ENCODE results near the gene PTPN13. TPM values are rescaled to one million over a fixed set of nuclear protein-coding genes. Genes with fewer than 3 reads are reported as not detected.

The PTPN13 gene
- total RNA-seq, 2 donors from 2014 or later = 6.2 to 12.1 TPM

GRCh38 chr4:86619656-86620055 lies 25.5 kb downstream of the PTPN13 start:
- no peaks in the 10 kb centered on the region for H3K4me1 ChIP-seq
- no peaks in the 10 kb centered on the region for H3K27me3 ChIP-seq
- DNase-seq (ENCODE audit: low spot score) = no peak
- H3K4me3 ChIP-seq = no peak overlapping the region
- TF ChIP-seq CTCF (IDR thresholded peaks at IDR 0.05) = no peak
- no peaks in the 10 kb centered on the region for H3K36me3 ChIP-seq
- H3K27ac ChIP-seq = no peak overlapping the region
- H3K9me3 ChIP-seq = no peaks in the 10 kb centered on the region

GRCh38 chr4:86621435-86621834 lies 27.3 kb downstream of the PTPN13 start:
- DNase-seq (ENCODE audit: low spot score) = no peak
- H3K27ac ChIP-seq = no peak overlapping the region
- no peak for TF ChIP-seq CTCF (IDR thresholded peaks at IDR 0.05)
- H3K4me3 ChIP-seq = no peak overlapping the region
- H3K9me3 ChIP-seq = no peaks in the 10 kb centered on the region
- H3K4me1 ChIP-seq = no peaks in the 10 kb centered on the region
- H3K36me3 ChIP-seq = no peaks in the 10 kb centered on the region
- no peaks in the 10 kb centered on the region for H3K27me3 ChIP-seq

GRCh38 chr4:86626066-86626465 lies 32.0 kb downstream of the PTPN13 start:
- H3K27ac ChIP-seq = no peak overlapping the region
- H3K4me3 ChIP-seq = no peak overlapping the region
- DNase-seq (ENCODE audit: low spot score) = no peak
- H3K9me3 ChIP-seq = no peaks in the 10 kb centered on the region
- H3K4me1 ChIP-seq = no peaks in the 10 kb centered on the region
- TF ChIP-seq CTCF (IDR thresholded peaks at IDR 0.05) = no peak
- no peaks in the 10 kb centered on the region for H3K27me3 ChIP-seq
- H3K36me3 ChIP-seq = no peaks in the 10 kb centered on the region

GRCh38 chr4:86627462-86628135 lies 33.5 kb downstream of the PTPN13 start:
- Histone ChIP-seq H3K4me1 (no peaks in the 10 kb centered on the region), H3K4me3 (no peak overlapping the region), H3K27ac (no peak overlapping the region), H3K36me3 (no peaks in the 10 kb centered on the region), H3K9me3 (no peaks in the 10 kb centered on the region), H3K27me3 (no peaks in the 10 kb centered on the region)
- DNase-seq (ENCODE audit: low spot score) = no peak
- no peak for TF ChIP-seq CTCF (IDR thresholded peaks at IDR 0.05)

- no peak overlapping the region for H3K27ac ChIP-seq
- no peaks in the 10 kb centered on the region for H3K4me1 ChIP-seq
- no peaks in the 10 kb centered on the region for H3K27me3 ChIP-seq
- no peak for TF ChIP-seq CTCF (IDR thresholded peaks at IDR 0.05)
- H3K9me3 ChIP-seq = no peaks in the 10 kb centered on the region
- no peak overlapping the region for H3K4me3 ChIP-seq
- DNase-seq (ENCODE audit: low spot score) = no peak
- H3K36me3 ChIP-seq = no peaks in the 10 kb centered on the region
These were observed 36.5 kb downstream of the PTPN13 start for GRCh38 chr4:86630629-86631028.

- DNase-seq (ENCODE audit: low spot score) = no peak
- Histone ChIP-seq H3K27me3 (no peaks in the 10 kb centered on the region), H3K36me3 (no peaks in the 10 kb centered on the region), H3K4me1 (no peaks in the 10 kb centered on the region), H3K4me3 (no peak overlapping the region), H3K9me3 (no peaks in the 10 kb centered on the region), H3K27ac (no peak overlapping the region)
- TF ChIP-seq CTCF (IDR thresholded peaks at IDR 0.05) = no peak
These were observed 37.1 kb downstream of the PTPN13 start for GRCh38 chr4:86631166-86631565.

Data from right atrium auricular region (tissue), 2 donors.